GM19372 (cell line): ENCODE measurements around the gene MIER1.

Experiments used
- ATAC-seq: cut with Tn5 transposase; IDR thresholded peaks from one replicate; pipeline ENCODE4 v1.9.1; 2021; ENCODE audit warnings: mild to moderate bottlenecking, low read depth, moderate library complexity; ENCODE audit not compliant: unreplicated experiment

Gene MIER1

GRCh38 chr1:66996018-66996682, 71.4 kb downstream of the MIER1 start:
- peak; percentile 78 for ATAC-seq

GRCh38 chr1:66998972-66999371, 74.2 kb downstream of the MIER1 start:
- no peak for ATAC-seq

DNA sequence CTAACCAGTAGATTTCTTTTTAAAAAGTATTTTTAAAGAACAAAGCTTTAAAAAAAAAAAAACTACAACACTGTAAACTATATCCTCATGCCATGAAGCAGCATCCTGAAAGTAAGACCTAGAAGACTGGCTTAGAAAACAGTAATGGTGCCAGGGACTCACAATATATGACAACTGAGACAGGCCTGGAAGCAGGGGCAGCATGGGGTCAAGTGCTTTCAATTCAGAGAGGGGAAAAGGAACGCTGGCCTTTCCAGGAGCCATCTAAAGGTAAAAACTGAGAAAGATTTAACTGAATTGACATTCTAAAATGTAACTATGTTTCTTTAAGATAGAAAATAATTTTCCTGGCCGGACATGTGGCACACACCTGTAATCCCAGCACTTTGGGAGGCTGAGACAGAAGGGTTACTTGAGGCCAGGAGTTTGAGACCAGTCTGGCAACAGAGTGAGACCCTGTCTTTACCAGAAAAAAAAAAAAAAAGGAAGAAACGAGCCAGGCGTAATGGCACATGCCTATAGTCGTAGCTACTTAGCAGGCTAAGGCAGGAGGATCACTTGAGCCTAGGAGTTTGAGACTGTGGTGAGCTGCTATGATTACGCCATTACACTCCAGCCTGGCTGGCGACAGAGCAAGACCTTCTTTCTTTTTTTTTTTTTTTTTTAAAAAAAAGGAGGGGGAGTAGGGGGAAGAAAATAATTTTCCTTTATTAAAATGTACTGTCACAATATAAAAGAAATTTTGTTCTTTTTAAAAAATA, 75.0 kb downstream of the MIER1 start:
- no peak for ATAC-seq

DNA sequence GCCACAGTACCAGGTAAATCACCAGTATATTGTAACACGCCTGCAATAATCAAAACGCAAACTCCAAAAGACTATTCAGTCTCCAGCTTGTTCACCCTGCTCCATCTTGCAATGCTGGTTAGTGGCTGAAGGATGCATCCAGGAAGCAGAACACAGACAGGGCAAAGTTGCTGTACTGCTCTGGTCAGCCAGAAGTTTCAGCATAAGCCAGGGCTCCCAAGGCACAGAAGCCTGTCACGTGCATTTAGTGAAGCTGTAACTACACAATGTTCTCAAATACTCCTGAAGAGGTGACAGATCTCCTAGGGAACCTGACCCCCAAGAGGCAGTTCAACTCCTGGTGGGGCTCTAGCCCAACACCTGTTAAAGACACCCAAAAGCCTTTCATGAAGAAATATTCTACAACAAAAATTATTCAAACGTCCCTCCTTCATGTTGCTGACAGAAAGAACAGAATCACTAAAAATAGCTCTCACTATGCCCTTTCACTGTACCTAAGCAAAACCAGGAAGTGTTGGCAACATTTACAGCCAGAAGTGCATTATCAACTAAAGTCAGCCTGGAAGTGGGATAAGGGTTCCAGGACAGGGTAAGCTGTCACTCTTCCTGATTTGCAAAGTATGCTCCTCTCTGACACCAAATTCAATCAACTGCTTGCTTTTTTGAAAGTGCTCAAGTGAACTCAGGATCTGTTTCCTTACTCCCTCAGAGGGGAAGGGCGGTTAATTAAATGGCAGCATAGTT, 77.1 kb downstream of the MIER1 start:
- no peak for ATAC-seq

GRCh38 chr1:67004176-67004575, 79.4 kb downstream of the MIER1 start:
- ATAC-seq, result no peak

GRCh38 chr1:67005068-67005467, 80.3 kb downstream of the MIER1 start:
- no peak for ATAC-seq

DNA sequence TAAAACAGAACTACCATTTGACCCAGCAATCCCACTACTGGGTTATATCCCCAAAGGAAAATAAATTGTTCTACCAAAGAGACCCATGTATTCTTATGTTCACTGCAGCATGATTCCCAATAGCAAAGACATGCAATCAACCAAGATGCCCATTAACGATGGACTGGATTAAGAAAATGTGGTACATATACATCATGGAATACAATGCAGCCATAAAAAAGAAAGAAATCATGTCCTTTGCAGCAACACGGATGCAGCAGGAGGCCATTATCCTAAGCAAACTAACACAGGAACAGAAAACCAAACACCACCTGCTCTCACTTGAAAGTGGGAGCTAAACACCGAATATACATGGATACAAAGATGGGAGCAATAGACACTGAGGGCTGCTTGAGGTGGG, 85.0 kb downstream of the MIER1 start:
- ATAC-seq, result no peak

DNA sequence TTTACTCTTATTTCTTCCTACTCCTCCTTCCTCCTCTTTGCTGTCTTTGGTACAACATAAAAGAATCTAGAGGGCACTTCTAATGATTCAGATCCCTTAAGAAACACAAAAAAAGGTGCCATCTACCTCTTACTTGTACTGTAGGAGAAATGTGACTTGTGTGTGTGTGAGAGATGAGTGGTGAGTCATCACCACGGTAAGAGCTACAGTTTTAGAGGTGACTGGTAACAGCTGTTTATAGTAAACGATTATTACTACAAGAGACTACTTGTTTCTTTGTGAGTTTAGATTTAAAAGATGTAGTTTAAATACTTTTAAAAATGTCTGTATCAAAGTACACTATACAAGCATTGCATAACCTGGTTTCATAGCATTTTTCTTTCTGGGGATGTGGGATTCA, 88.8 kb downstream of the MIER1 start:
- ATAC-seq, result no peak

DNA sequence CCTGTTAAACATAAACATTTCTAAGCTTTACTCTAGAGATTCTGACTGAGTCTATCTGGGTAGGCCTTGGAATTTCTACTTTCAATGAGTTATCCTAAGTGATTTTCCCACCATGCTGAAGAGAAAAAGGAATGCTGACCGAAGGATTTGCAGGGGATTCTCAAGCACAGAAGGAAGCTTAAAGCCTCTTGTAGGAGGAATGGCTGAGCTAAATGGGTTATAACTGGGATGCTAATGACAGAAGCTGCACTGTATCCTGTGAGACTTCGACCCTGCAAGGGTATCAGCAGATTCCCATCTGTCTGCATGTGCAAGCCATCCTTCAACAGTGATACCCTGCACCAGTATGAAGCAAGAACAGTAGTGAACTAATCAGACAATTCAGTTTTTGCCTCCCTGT, 93.8 kb downstream of the MIER1 start:
- ATAC-seq, result no peak

DNA sequence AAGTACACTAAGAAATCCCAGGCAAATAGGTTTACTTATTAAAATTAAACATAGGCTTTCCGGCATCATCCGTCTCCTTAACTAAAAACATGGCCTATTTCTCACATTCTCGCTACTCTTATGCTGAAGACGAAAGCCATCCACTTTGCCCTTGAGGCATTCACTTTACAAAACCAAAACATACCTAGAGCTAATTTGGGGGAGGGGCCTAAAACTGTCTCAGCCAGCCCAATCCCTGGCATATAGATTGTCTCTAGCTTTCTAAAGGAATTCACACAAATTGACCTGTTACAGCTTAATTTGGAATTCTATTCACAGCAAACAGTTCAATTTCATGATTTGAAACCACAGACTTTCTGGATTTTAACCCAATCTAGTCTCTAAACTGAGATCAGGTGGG, 94.3 kb downstream of the MIER1 start:
- no peak for ATAC-seq

GRCh38 chr1:67019600-67020136, 94.9 kb downstream of the MIER1 start:
- no peak for ATAC-seq

DNA sequence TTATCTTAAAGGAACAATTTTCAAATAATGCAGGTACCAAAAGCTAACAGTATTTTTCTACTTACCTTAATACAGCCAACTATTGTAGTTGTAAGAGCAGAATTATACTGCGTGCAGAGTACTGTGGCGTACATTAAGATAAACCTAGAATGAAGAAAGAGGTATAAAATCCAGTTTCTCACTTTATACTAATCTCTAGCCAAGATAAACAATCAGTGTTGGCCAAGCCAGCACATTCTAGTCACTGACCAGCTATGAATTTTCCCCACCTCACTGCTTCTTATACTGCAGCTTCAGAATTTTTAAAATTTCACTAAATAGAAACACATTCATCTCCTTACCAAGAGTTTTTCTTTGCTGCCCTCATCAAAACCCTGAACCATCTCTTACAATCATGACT, 95.5 kb downstream of the MIER1 start:
- no peak for ATAC-seq

- ATAC-seq, result no peak
Measured at GRCh38 chr1:67020765-67021164, 96.0 kb downstream of the MIER1 start.

DNA sequence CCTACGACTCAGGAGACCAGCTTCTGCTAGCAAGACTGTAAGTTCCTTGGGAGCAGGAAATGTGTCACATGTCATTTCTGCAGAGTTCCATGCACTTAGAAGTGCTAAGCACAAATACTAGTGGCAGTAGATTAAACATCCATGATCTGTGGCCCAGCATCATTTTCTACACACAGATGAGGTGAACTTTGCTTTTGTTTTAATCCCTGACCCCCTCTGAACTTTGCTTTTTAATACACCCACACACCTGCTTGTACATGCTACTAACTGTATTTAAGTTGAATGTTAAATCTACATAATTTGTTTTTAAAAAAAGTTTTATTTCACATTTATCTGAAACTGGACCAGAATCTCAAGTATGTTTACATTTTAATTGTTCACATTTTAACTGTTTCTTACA, 104.7 kb downstream of the MIER1 start:
- ATAC-seq, result no peak

DNA sequence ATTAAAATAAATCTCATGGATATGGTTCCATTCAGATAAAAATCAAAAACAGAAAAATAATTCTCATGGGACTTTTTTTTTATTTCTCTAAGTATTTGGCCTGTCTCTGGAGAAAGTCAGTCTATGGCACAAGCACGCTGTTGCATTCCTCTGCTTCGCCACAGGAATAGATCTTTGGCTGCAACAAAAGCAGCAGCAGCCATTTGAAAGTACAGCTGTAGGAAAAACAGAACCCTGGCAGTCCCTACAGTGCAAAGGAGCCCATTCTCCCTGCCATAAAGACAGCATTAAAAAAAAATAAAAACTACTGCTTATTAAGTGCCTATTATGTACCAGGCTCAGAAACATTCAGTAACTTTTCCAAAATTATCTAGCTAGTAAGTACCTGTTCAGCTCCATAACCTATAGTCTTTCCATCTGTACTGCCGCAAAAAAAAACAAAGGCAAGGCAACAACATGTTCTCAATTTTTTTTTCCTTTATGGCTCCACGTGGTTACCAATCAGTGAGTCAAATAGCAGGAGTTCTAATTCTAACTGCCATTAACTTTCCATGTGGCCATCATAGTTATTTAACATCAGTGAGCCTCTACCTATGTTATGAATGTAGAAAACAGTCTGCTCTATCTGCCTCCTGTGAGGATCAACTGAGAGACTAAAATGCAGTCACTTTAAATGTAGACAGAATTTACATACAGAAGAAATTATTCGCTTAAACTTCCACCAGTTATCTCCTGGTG, 106.5 kb downstream of the MIER1 start:
- no peak for ATAC-seq

GRCh38 chr1:67031859-67032247, 107.1 kb downstream of the MIER1 start:
- ATAC-seq, result no peak
